ENCODE measurements around the gene NRG3.

The NRG3 gene

GRCh38 chr10:82660986-82661385 is 786.0 kb downstream of the NRG3 start:
- no peak for TF ChIP-seq CTCF (IDR thresholded peaks at IDR 0.05)

DNA sequence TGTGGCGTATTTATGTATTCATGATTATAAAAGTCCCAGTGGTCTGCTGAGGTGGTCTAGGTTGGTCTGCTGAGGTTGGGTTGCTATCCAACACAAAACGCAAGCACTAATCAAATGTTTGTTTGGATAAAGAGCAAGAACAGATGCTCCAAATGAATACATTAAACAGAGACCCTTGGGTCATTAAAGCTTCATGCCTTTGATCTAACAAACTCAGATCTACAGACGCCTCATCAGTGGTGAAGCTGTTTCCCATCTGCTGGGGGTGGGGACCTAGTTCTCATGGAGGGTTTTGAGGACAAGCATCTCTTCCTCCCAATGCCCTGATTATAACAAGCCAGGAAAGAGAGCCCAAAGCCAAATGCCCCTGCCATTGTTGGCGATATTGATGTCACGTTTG is 786.7 kb downstream of the NRG3 start:
- no peak for TF ChIP-seq CTCF (IDR thresholded peaks at IDR 0.05)

- no peak for TF ChIP-seq CTCF (IDR thresholded peaks at IDR 0.05)
Measured at GRCh38 chr10:82668221-82668895, 793.4 kb downstream of the NRG3 start.

GRCh38 chr10:82674036-82674435 is 799.0 kb downstream of the NRG3 start:
- TF ChIP-seq CTCF (IDR thresholded peaks at IDR 0.05), result no peak

DNA sequence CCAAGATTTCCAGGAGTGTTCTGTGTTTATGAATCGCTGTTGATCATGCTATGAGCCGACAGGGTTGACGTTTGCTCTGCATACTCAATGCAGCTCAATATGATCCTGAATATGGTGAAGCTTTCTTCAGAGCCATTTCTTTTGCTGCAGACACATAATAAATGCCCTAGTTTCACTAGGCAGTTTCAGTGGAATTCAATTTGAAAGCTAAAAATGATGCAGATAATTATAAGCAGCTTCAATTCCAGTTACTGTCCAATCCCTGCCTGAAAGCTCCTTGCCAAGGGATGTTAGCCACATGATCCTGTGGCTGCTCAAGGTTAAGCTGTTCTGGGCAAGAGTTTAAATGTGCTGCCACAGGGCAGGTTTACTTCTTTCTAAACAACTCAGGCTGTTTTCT is 805.6 kb downstream of the NRG3 start:
- TF ChIP-seq CTCF (IDR thresholded peaks at IDR 0.05), result no peak

DNA sequence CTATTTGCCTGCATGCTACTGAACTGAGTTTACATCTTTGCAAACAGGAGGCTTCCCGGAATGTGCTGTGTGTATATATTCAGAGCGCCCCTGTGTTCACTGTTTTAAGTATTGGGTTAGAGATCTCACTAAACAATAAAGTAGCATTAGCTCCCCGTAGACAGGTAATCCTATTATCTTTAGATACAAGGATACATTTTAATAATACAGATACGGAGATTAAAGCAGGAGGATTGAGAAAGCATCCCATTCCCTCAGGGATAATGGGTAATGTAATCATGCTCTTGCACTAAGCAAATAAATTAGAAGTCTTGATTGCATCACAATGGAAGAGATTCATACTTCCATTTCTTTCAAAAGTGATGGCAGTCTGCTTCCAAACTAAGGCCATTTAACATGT is 809.0 kb downstream of the NRG3 start:
- TF ChIP-seq CTCF (IDR thresholded peaks at IDR 0.05), result no peak

DNA sequence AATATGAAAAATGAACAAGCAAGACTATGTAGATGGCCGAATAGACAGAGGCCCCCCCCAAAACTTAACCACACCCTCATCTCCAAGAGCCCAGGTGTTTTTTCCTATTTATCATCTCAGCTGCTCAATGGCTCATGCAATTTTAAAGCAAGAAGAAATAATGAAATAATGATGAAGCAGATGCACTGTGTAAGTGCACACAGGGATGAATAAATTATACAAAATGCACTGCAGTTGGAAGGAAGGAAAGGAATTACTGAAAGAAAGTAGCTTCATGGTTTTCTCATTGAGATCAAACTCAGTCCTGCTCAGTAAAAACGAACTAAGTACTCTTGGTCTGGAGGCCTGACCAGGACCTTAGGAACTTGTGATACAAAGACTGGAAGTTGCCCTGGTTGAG is 810.1 kb downstream of the NRG3 start:
- TF ChIP-seq CTCF (IDR thresholded peaks at IDR 0.05), result no peak

- no peak for TF ChIP-seq CTCF (IDR thresholded peaks at IDR 0.05)
Measured at GRCh38 chr10:82691211-82691610, 816.2 kb downstream of the NRG3 start.

All from LNCAP (cell line).